GM19372 (cell line): Measurements from ENCODE around the gene GRWD1.
A peak's percentile ranks its signal among the peaks of the same experiment; 100 is the strongest.

Experiments used
- ATAC-seq: cut with Tn5 transposase; IDR thresholded peaks from one replicate; pipeline ENCODE4 v1.9.1; 2021; ENCODE audit warnings: mild to moderate bottlenecking, low read depth, moderate library complexity; ENCODE audit not compliant: unreplicated experiment

The GRWD1 gene

DNA sequence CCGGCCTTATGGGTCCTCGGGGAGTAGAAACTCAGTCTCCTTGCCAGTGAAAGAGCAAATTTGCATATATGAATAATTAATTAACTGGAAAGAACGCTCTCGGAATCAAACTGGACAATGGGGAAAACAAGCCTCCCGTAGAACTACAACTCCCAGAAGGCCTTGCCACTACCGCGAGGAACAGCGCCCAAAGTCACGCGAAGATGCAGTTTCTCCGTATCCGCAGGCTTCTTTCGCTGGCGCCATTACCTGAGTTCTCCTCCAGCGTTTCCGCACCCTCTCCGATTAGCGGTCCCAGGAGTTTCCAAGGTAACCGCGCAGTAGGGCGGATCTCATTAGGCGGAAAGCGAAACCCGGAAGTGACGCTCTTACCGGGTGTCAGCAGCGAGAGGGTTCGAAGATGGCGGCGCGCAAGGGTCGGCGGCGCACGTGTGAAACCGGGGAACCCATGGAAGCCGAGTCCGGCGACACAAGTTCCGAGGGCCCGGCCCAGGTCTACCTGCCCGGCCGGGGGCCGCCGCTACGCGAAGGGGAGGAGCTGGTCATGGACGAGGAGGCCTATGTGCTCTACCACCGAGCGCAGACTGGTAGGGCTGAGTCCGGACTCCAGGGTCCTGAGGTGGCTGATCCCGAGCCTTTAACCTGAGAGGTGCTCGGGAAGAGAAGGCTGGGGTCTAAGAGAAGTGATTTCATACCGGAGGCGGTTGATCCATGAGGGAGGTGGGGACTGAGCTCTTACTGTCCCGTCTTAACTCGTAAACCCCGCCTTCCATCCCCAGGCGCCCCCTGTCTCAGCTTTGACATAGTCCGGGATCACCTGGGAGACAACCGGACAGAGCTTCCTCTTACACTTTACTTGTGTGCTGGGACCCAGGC lies at the start of gene GRWD1:
GRWD1 (plus strand) TSS at position 378 of the 876 bp plus-strand sequence; CDS start at position 401, 23 bp downstream.
- peak; percentile 85 for ATAC-seq

GRCh38 chr19:48396016-48396823 lies 49.6 kb upstream of the GRWD1 start:
- ATAC-seq: no peak

GRCh38 chr19:48396824-48397176 lies 49.0 kb upstream of the GRWD1 start:
- ATAC-seq: no peak

DNA sequence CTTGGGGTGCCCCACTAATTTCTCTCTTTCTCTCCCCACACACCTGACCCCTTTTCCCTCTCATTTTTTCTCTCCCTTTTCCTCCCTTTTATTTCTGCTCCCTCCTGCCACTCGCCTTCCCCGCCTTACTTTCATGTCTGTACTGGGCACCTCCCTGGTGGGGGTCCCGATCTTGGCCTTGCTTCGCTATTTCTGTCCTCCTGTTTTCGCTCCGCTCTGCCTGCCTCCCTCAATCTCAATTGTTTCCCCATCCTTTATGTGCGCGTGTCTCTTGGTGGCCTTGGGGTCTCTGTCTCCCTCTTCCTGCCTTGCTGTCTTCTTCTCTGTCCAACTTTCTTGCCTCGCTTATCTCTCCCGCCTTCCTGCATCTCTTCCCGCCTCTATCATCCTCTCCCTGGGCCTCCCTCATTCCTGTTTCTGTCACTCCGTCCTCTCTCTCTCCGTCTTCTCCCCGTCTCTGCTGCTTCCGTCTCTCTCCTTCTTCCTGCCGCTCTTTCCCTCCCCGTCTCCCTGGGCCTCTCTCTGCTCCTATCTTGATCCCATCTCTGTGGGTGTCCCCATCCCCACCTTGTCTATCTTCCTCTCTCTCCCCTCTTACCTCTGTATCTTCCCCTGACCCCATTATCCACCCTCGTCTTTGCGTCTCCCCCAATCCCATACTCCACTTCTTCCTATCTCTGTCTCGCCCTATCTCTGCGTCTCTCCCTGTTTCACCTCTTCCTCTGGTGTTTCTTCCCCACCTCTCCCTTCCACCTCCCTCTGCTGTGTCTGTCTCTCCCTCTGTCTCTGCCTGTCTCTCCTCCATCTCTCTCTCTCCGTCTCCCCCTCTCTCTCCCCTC lies 48.3 kb upstream of the GRWD1 start:
- no peak for ATAC-seq

- no peak for ATAC-seq
Measured at GRCh38 chr19:48398102-48398374, 47.7 kb upstream of the GRWD1 start.

GRCh38 chr19:48398375-48399235 lies 47.2 kb upstream of the GRWD1 start:
- ATAC-seq: no peak

DNA sequence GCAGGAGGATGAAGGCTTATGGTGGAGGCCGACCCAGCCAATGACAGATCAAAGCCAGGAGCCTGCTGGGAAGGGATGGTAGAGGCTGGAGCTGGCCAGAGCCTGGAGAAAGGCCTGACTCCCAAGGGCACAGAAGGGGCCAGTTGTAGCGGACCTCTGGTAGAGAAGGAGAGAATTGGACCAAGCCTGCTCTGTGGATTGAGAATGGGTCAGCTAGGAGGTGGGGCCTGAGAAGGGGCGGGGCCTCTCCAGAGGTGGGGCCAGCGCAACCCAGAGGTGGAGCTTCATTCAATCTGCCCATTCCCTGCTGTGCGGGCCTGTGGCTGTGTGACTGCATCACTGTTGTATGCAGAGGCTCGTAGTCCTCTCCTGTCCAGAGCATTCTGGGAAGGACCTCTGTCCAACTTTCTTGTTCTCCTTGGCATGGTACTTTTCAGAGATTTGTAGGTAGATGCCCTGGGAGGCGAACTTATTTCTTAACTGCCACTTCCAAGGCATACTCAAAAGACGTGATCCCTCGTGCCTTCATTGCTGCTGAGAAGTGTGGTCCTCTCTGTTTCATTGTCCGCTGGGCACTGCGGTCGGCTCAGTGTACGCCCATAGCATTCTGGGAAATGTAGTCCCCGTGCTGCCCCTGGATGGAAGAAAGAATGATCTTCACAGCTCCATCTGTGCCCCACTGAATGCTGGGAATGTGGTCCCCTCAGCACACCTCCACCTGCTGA lies 45.6 kb upstream of the GRWD1 start:
- ATAC-seq: no peak

GRCh38 chr19:48401287-48401686 lies 44.5 kb upstream of the GRWD1 start:
- no peak for ATAC-seq

DNA sequence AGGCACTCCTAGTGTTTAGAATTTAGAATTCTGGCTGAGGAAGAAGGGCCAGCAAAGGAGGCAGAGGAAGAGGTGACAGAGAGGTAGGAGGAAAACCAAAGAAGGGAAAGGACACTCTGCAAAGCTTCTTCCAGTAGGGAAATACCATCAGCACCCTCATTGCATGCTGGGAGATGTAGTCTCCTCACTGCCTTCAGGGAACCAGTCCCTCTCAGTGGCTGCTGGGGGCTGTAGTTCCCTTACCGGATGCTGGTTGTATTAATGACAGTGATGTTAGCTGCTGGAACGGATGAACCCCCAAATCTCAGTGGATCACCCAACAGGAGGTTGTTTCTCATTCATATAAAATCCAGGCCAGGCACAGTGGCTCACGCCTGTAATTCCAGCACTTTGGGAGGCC lies 42.2 kb upstream of the GRWD1 start:
- no peak for ATAC-seq

DNA sequence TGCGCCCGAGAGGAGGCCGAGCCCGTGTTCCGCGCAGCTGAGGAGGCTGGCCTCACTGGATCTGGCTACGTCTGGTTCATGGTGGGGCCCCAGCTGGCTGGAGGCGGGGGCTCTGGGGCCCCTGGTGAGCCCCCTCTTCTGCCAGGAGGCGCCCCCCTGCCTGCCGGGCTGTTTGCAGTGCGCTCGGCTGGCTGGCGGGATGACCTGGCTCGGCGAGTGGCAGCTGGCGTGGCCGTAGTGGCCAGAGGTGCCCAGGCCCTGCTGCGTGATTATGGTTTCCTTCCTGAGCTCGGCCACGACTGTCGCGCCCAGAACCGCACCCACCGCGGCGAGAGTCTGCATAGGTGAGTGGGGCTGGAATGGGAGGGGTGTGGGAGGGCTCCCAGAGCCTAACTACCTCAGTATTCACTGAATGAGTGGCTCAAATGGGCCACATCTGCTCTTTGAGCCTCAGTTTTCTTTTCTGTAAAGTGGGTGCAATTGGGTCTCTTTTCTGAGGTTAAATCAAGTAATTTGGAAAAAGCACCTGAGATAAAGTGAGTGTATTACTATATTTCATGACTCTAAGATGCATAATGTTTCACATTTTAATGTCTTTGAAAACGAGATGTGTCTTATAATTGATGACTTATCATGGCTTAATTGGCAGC lies 40.6 kb upstream of the GRWD1 start:
- no peak for ATAC-seq

GRCh38 chr19:48405850-48406249 lies 39.9 kb upstream of the GRWD1 start:
- ATAC-seq: no peak

DNA sequence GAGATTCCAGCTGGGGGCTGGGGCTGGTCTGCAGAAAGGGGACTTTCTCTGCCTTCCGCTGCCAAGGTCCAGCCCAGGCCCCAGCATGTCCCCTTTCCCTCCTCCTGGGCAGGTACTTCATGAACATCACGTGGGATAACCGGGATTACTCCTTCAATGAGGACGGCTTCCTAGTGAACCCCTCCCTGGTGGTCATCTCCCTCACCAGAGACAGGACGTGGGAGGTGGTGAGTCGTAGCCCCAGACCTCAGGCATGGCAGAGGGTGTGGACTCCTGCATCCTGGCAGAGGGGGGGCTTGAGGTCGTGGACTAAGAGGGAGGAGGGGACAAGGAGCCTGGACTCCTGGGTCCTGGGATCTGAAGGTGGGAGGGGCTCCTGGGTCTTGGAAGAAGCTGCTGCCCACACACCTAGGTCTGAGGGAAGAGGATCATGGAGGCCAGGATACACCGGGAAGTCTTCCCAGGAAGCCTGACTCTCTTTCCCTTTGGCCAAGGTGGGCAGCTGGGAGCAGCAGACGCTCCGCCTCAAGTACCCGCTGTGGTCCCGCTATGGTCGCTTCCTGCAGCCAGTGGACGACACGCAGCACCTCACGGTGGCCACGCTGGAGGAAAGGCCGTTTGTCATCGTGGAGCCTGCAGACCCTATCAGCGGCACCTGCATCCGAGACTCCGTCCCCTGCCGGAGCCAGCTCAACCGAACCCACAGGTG lies 31.8 kb upstream of the GRWD1 start:
- ATAC-seq: no peak

DNA sequence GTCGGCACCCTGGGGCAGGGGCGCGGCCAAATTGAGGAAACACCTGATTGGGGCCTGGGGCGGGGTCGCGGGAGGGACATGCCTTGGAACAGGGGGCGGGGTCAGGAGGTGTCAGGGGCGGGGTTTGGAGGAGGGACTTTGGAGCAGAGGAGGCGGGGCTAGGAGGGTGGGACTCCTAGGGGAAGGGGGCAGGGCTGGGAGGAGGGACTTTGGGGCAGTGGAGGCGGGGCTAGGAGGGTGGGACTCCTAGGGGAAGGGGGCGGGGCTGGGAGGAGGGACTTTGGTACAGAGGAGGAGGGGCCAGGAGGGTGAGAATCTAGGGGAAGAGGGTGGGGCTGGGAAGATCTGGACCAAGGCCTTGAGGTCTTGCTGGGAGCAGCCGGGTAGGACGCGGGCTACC lies 30.4 kb upstream of the GRWD1 start:
- ATAC-seq: no peak

DNA sequence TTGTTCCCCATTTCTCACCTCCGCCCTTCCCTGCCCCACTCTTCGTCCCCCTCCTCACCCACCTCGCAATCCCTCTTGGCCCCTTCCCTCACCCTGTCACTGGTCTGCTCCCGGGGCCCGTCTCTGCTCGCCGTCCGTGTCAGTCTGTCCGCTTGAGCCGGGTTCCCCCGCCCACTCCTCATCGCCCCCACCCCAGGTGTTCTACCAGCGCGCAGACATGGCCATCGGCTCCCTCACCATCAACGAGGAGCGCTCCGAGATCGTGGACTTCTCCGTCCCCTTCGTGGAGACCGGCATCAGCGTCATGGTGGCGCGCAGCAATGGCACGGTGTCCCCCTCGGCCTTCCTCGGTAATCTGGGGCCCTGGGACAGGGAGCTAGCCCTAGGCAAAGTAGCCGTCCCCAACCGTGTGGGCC lies 30.0 kb upstream of the GRWD1 start:
- no peak for ATAC-seq

GRCh38 chr19:48417421-48417820 lies 28.4 kb upstream of the GRWD1 start:
- ATAC-seq: no peak

DNA sequence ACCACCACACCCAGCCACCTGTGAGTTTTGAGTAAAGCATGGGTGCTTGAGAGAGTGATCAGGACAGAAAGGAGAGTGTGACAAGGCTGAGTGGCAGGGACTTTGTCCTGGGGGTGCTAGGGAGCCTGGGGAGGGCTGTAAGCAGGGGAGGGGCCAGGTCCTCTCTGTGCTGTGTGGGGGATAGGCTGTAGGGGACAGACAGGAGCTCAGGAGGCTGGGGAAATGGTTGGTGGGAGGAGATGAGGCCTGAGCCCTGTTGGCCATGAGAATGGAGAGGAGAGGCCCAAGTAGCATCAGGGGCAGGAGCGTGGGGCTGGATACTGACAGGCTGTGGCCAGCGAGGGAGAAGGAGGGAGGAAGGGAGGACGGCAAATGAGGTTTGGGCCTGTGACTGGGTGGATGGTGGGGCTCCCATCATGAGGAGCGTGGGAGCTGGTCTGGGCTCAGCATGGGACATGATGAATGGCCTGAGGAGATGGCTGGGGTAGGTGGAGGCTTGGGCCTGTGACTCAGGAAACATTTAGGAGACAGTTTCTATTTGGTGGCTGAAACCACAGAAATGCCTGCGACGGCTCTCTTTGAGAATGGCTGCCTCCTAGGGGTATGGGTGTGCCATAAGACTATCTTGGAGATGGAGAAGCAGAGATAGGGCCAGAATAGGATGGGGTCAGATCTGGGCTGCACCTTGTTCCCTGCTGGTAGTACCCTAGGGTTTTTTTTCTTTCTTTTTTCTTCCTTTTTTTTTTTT lies 27.3 kb upstream of the GRWD1 start:
- no peak for ATAC-seq

GRCh38 chr19:48419158-48419920 lies 26.4 kb upstream of the GRWD1 start:
- no peak for ATAC-seq
